SW480 (cell line): ENCODE data around the gene ZNF692.

Source experiments
- DNase-seq: peaks from one replicate; pipeline ENCODE4 v3.0.0-alpha.2; 2016; ENCODE audit warnings: low spot score

The ZNF692 gene

GRCh38 chr1:248824701-248825100, 34.2 kb downstream of the ZNF692 start:
- DNase-seq: no peak

- no peak for DNase-seq
Observed at GRCh38 chr1:248824301-248824700, 34.6 kb downstream of the ZNF692 start.

GRCh38 chr1:248823517-248824001, 35.3 kb downstream of the ZNF692 start:
- no peak for DNase-seq

- no peak for DNase-seq
Observed at GRCh38 chr1:248822148-248823032, 36.5 kb downstream of the ZNF692 start.

GRCh38 chr1:248821641-248822040, 37.2 kb downstream of the ZNF692 start:
- DNase-seq: no peak

- no peak for DNase-seq
Observed at GRCh38 chr1:248821101-248821500, 37.8 kb downstream of the ZNF692 start.

- no peak for DNase-seq
Observed at GRCh38 chr1:248820041-248820585, 38.8 kb downstream of the ZNF692 start.

GRCh38 chr1:248818505-248819374, 40.1 kb downstream of the ZNF692 start:
- no peak for DNase-seq

GRCh38 chr1:248817065-248817464, 41.8 kb downstream of the ZNF692 start:
- no peak for DNase-seq

GRCh38 chr1:248816042-248816851, 42.6 kb downstream of the ZNF692 start:
- no peak for DNase-seq

- no peak for DNase-seq
Observed at GRCh38 chr1:248815407-248816034, 43.4 kb downstream of the ZNF692 start.

- DNase-seq: no peak
Observed at GRCh38 chr1:248814351-248814750, 44.5 kb downstream of the ZNF692 start.

GRCh38 chr1:248813546-248813945, 45.3 kb downstream of the ZNF692 start:
- DNase-seq: no peak

GRCh38 chr1:248812736-248813425, 46.0 kb downstream of the ZNF692 start:
- DNase-seq: no peak

- DNase-seq: no peak
Observed at GRCh38 chr1:248811514-248812490, 47.1 kb downstream of the ZNF692 start.

- no peak for DNase-seq
Observed at GRCh38 chr1:248810727-248811513, 48.0 kb downstream of the ZNF692 start.

GRCh38 chr1:248810000-248810726, 48.7 kb downstream of the ZNF692 start:
- no peak for DNase-seq

GRCh38 chr1:248808876-248809275, 50.0 kb downstream of the ZNF692 start:
- DNase-seq: no peak
